Glutamatergic neuron (in vitro differentiated cells): ENCODE results near the gene ADAMTS17. TPM values are rescaled to one million over a fixed set of nuclear protein-coding genes. Genes with fewer than 3 reads are reported as not detected.

Source experiments
- DNase-seq: peaks from one replicate; pipeline ENCODE4 v3.0.0; 2022
- H3K27ac Mint-ChIP-seq: one replicate; pipeline ENCODE4 v1.8.0; 2020; ENCODE audit warnings: mild to moderate bottlenecking, mixed read lengths, inconsistent platforms; ENCODE audit not compliant: unreplicated experiment
- H3K27me3 Mint-ChIP-seq: one replicate; pipeline ENCODE4 v1.8.0; 2020; ENCODE audit warnings: mild to moderate bottlenecking, moderate library complexity, mixed read lengths, inconsistent platforms; ENCODE audit not compliant: unreplicated experiment
- H3K36me3 Mint-ChIP-seq: one replicate; pipeline ENCODE4 v1.8.0; 2020; ENCODE audit warnings: mild to moderate bottlenecking, mixed read lengths, inconsistent platforms; ENCODE audit not compliant: unreplicated experiment
- H3K4me1 Mint-ChIP-seq: one replicate; pipeline ENCODE4 v1.8.0; 2020; ENCODE audit warnings: mild to moderate bottlenecking, low read depth, mixed read lengths, inconsistent platforms; ENCODE audit not compliant: unreplicated experiment
- H3K4me3 Mint-ChIP-seq: one replicate; pipeline ENCODE4 v1.8.0; 2020; ENCODE audit warnings: mild to moderate bottlenecking, mixed read lengths, inconsistent platforms; ENCODE audit not compliant: unreplicated experiment
- H3K9me3 Mint-ChIP-seq: one replicate; pipeline ENCODE4 v1.8.0; 2020; ENCODE audit warnings: mild to moderate bottlenecking, moderate library complexity, mixed read lengths, inconsistent platforms; ENCODE audit not compliant: unreplicated experiment
- CTCF ChIP-seq: fragments of 200-600 bp; sonication (generic); IDR thresholded peaks from one replicate; pipeline ENCODE4 v1.5.0; 2021; ENCODE audit not compliant: partially characterized antibody, unreplicated experiment
- total RNA-seq: library from RNA; stranded (reverse); fragmentation: NEBNext Ultra II Directional; extraction: Animal tissue kit (Norgen Biotek cat#: 25700); gene quantifications from one replicate; pipeline ENCODE4 v1.2.1, GENCODE V29; 2021; ENCODE audit not compliant: unreplicated experiment

Gene ADAMTS17
- total RNA-seq, 1 donor from 2014 or later: 6.8 TPM

GRCh38 chr15:100218434-100218833 is 123.3 kb downstream of the ADAMTS17 start:
- no peak overlapping the region for H3K27ac Mint-ChIP-seq
- no peaks in the 10 kb centered on the region for H3K9me3 Mint-ChIP-seq
- H3K4me3 Mint-ChIP-seq: no peak overlapping the region
- no peaks in the 10 kb centered on the region for H3K36me3 Mint-ChIP-seq
- no peak for TF ChIP-seq CTCF
- no peaks in the 10 kb centered on the region for H3K4me1 Mint-ChIP-seq
- DNase-seq: no peak
- no peaks in the 10 kb centered on the region for H3K27me3 Mint-ChIP-seq

GRCh38 chr15:100216182-100216581 is 125.6 kb downstream of the ADAMTS17 start:
- H3K4me1 Mint-ChIP-seq: peaks cover 2% of the 10 kb centered on the region
- no peaks in the 10 kb centered on the region for H3K36me3 Mint-ChIP-seq
- TF ChIP-seq CTCF: no peak
- H3K27me3 Mint-ChIP-seq: peaks cover 2% of the 10 kb centered on the region
- H3K4me3 Mint-ChIP-seq: no peak overlapping the region
- no peak overlapping the region for H3K27ac Mint-ChIP-seq
- no peak for DNase-seq
- H3K9me3 Mint-ChIP-seq: no peaks in the 10 kb centered on the region

GRCh38 chr15:100215843-100216169 is 126.0 kb downstream of the ADAMTS17 start:
- H3K4me3 Mint-ChIP-seq: no peak overlapping the region
- TF ChIP-seq CTCF: no peak
- H3K36me3 Mint-ChIP-seq: no peaks in the 10 kb centered on the region
- no peaks in the 10 kb centered on the region for H3K9me3 Mint-ChIP-seq
- DNase-seq: no peak
- H3K4me1 Mint-ChIP-seq: peaks cover 2% of the 10 kb centered on the region
- H3K27me3 Mint-ChIP-seq: peaks cover 2% of the 10 kb centered on the region
- H3K27ac Mint-ChIP-seq: no peak overlapping the region

- H3K27ac Mint-ChIP-seq: no peak overlapping the region
- no peaks in the 10 kb centered on the region for H3K36me3 Mint-ChIP-seq
- no peak for TF ChIP-seq CTCF
- no peaks in the 10 kb centered on the region for H3K9me3 Mint-ChIP-seq
- H3K4me3 Mint-ChIP-seq: no peak overlapping the region
- peaks cover 2% of the 10 kb centered on the region for H3K4me1 Mint-ChIP-seq
- DNase-seq: no peak
- H3K27me3 Mint-ChIP-seq: peaks cover 2% of the 10 kb centered on the region
These were observed 126.5 kb downstream of the ADAMTS17 start for GRCh38 chr15:100215031-100215842.
